Thyroid gland (tissue), 4 donors: ENCODE results near the gene GCSAM. TPM values are rescaled to one million over a fixed set of nuclear protein-coding genes. Genes with fewer than 3 reads are reported as not detected.
A peak's percentile ranks its signal among the peaks of the same experiment; 100 is the strongest.

Experiments
- DNase-seq, 2 donors: peaks; one replicate each; pipeline ENCODE4 v3.0.0-alpha.2; 2019
- H3K27ac ChIP-seq, 3 donors: fragments of 200-600 bp; sonication (generic); 1 replicate in 2 of 3; 2 replicates in 1 of 3; pipeline ENCODE4 v1.5.1; 2016 to 2019; ENCODE audit warnings: mild to moderate bottlenecking in 1 of 3, moderate library complexity in 1 of 3
- H3K27me3 ChIP-seq: fragments of 200-600 bp; sonication (generic); one replicate; pipeline ENCODE4 v1.5.1; 2019
- H3K36me3 ChIP-seq, 2 donors: fragments of 200-600 bp; sonication (generic); one replicate each; pipeline ENCODE4 v1.5.1; 2016 to 2019
- H3K4me1 ChIP-seq, 2 donors: fragments of 200-600 bp; sonication (generic); one replicate each; pipeline ENCODE4 v1.5.1; 2017 to 2019
- H3K4me3 ChIP-seq, 3 donors: fragments of 200-600 bp; sonication (generic); replicated peaks in 1 of 3; 1 replicate in 2 of 3; 2 replicates in 1 of 3; pipeline ENCODE4 v1.5.1; 2016; ENCODE audit warnings: mild to moderate bottlenecking in 1 of 3
- H3K9me3 ChIP-seq: fragments of 200-600 bp; sonication (generic); one replicate; pipeline ENCODE4 v1.5.1; 2017
- POLR2A ChIP-seq, 2 donors: fragments of 450-650 bp; IDR thresholded peaks; one replicate each; pipeline ENCODE4 v1.6.1; 2017; ENCODE audit warnings: antibody characterized with exemption in 2 of 2, mild to moderate bottlenecking in 2 of 2, moderate library complexity in 1 of 2
- WGBS, 2 donors: methylation state at CpG; one replicate each; pipeline ENCODE4 v1.1.5; 2017; 5-methylcytosine and 5-hydroxymethylcytosine counted together
- intact Hi-C: fragments of 100-400 bp; cut with DNase I; formaldehyde crosslinking; loops from one replicate; pipeline ENCODE4 v1.15.1; 2023
- total RNA-seq, 4 donors: library from RNA; depleted of rRNA; stranded (reverse); fragments of >200 nt; gene quantifications; one replicate each; pipeline ENCODE4 v1.2.3, GENCODE V29; 2016
- TF ChIP-seq, protein P1 (sequence below), 6 experiments: fragments of 200-600 bp in 3 of 6; fragments of 450-650 bp in 3 of 6; sonication (generic) in 3 of 6; IDR thresholded peaks; one replicate each; pipeline ENCODE4 v1.5.1; 2016 to 2019; ENCODE audit warnings: antibody characterized with exemption in 6 of 6, mild to moderate bottlenecking in 2 of 6, inconsistent platforms in 1 of 6, moderate library complexity in 1 of 6

GCSAM gene
- total RNA-seq, 4 donors from 2014 or later, result 0.33 to 0.40 TPM; not detected in 2

DNA sequence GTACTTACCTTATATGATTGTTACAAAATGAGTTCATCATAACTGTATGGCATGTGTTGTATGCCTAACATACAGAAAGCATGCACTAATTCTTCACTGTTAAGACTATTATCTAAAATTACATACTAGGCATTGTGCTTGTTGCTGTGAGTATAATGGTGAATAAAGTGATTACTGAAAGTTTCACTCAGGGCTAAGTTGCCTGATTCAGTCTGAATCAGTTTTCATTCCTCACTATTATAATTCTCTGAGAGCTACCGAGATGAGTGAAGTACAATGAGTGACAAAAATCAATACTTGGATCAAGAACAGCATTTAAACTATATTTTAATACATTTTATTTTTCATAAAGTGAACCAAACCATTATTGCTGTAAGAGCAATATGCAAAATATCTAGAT is 7.5 kb upstream of the GCSAM start:
- Histone ChIP-seq H3K27ac (no peak overlapping the region), H3K4me3 (no peak overlapping the region), H3K4me1 (no peaks in the 10 kb centered on the region), H3K36me3 (no peaks in the 10 kb centered on the region), H3K9me3 (no peaks in the 10 kb centered on the region), H3K27me3 (no peaks in the 10 kb centered on the region)
- intact Hi-C loops, result no loop called here
- DNase-seq, result no peak
- TF ChIP-seq POLR2A (IDR thresholded peaks at IDR 0.05), result no peak
- TF ChIP-seq, protein P1, sequence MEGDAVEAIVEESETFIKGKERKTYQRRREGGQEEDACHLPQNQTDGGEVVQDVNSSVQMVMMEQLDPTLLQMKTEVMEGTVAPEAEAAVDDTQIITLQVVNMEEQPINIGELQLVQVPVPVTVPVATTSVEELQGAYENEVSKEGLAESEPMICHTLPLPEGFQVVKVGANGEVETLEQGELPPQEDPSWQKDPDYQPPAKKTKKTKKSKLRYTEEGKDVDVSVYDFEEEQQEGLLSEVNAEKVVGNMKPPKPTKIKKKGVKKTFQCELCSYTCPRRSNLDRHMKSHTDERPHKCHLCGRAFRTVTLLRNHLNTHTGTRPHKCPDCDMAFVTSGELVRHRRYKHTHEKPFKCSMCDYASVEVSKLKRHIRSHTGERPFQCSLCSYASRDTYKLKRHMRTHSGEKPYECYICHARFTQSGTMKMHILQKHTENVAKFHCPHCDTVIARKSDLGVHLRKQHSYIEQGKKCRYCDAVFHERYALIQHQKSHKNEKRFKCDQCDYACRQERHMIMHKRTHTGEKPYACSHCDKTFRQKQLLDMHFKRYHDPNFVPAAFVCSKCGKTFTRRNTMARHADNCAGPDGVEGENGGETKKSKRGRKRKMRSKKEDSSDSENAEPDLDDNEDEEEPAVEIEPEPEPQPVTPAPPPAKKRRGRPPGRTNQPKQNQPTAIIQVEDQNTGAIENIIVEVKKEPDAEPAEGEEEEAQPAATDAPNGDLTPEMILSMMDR (IDR thresholded peaks at IDR 0.05), result no peak
- WGBS, 2 donors, result 87 to 94% methylated on average over 1 of the region's 1 CpG

DNA sequence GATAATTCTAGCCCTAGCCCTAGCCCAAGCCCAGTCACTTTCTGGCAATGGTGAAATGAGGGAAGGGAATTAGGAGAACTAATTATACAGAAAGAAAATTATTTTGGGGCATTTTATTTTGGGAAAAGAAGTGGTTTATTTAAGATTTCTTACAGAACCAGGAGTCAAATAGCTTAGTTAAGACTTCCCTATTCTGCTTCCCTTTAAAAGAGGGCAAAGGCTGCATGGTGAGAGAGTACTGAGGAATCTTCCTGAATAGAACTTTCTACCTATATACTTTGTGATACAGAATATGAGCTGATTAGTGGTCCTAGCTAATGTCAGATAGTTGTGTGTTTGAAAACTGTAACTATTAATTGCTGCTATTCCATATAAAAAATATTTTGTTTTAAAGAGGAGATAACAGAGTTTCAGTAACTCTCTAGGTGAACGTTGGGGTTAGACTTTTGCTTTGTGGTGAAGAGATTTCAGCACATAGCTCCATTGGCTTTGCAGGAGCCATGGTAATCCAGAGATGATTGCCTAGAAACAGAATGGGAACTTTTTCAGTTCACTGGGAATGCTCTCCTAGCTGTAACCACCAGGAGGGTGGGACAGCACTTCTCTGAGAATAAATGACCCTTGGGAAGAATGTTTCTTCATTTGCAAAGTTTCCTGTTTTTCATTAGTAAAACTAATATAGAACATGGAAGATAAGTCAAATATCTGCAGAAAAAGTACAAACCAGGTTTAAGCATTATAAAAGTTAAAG is 5.3 kb upstream of the GCSAM start:
- no peaks in the 10 kb centered on the region for H3K36me3 ChIP-seq
- no peak for DNase-seq
- intact Hi-C loops, result no loop called here
- H3K4me1 ChIP-seq, result no peaks in the 10 kb centered on the region
- no peak for TF ChIP-seq POLR2A (IDR thresholded peaks at IDR 0.05)
- TF ChIP-seq, protein P1 (IDR thresholded peaks at IDR 0.05), result no peak
- no peak overlapping the region for H3K27ac ChIP-seq
- H3K9me3 ChIP-seq, result no peaks in the 10 kb centered on the region
- 57 to 74% methylated on average over 1 of the region's 1 CpG for WGBS, 2 donors
- H3K27me3 ChIP-seq, result no peaks in the 10 kb centered on the region
- no peak overlapping the region for H3K4me3 ChIP-seq

- DNase-seq, result no peak
- H3K4me3 ChIP-seq, result no peak overlapping the region
- no peak for TF ChIP-seq POLR2A (IDR thresholded peaks at IDR 0.05)
- TF ChIP-seq, protein P1 (IDR thresholded peaks at IDR 0.05), result no peak
- H3K27ac ChIP-seq, result no peak overlapping the region
- no peaks in the 10 kb centered on the region for H3K36me3 ChIP-seq
- WGBS, 2 donors, result 63 to 67% methylated on average over 4 of the region's 4 CpGs
- H3K9me3 ChIP-seq, result no peaks in the 10 kb centered on the region
- intact Hi-C loops, result no loop called here
- no peaks in the 10 kb centered on the region for H3K27me3 ChIP-seq
- no peaks in the 10 kb centered on the region for H3K4me1 ChIP-seq
These were observed 4.7 kb upstream of the GCSAM start for GRCh38 chr3:112137781-112138180.

GRCh38 chr3:112136959-112137693 is 4.1 kb upstream of the GCSAM start:
- no peak overlapping the region for H3K27ac ChIP-seq
- H3K27me3 ChIP-seq, result no peaks in the 10 kb centered on the region
- H3K9me3 ChIP-seq, result no peaks in the 10 kb centered on the region
- H3K4me1 ChIP-seq, result no peaks in the 10 kb centered on the region
- H3K36me3 ChIP-seq, result no peaks in the 10 kb centered on the region
- WGBS, 2 donors, result 42% methylated on average over 5 of the region's 5 CpGs
- intact Hi-C loops, result no loop called here
- no peak for TF ChIP-seq POLR2A (IDR thresholded peaks at IDR 0.05)
- TF ChIP-seq, protein P1 (IDR thresholded peaks at IDR 0.05), result peak in 4 of 6 experiments; percentile 24 to 48 (median 40)
- no peak overlapping the region for H3K4me3 ChIP-seq
- peak; percentile 15 to 29 for DNase-seq

- intact Hi-C loops, result no loop called here
- Histone ChIP-seq H3K27ac (no peak overlapping the region), H3K4me1 (no peaks in the 10 kb centered on the region), H3K9me3 (no peaks in the 10 kb centered on the region), H3K36me3 (no peaks in the 10 kb centered on the region), H3K27me3 (no peaks in the 10 kb centered on the region), H3K4me3 (no peak overlapping the region)
- TF ChIP-seq, protein P1 (IDR thresholded peaks at IDR 0.05), result no peak
- TF ChIP-seq POLR2A (IDR thresholded peaks at IDR 0.05), result no peak
- 44 to 46% methylated on average over 1 of the region's 1 CpG for WGBS, 2 donors
- DNase-seq, result no peak
These were observed 3.0 kb upstream of the GCSAM start for GRCh38 chr3:112136046-112136445.
